ENCODE measurements around the gene NEK6.

GRCh38 chr9:124322618-124323432 lies 65.1 kb downstream of the NEK6 start:
- TF ChIP-seq POLR2A (IDR thresholded peaks at IDR 0.05): no peak
- no peak for TF ChIP-seq CTCF (IDR thresholded peaks at IDR 0.05)

Measured in tibial nerve (tissue), 3 donors.